HK-2 (cell line): ENCODE data around the gene RIPOR3.
"Not testable (repeated sequence)": the region's sequence is repeated elsewhere in the genome, so short reads cannot be mapped to it uniquely, and the experiment has no call there.

ENCODE experiments used
- DNase-seq: peaks from one replicate; pipeline ENCODE4 v3.0.0-alpha.2; 2018; ENCODE audit not compliant: unreplicated experiment

The RIPOR3 gene

DNA sequence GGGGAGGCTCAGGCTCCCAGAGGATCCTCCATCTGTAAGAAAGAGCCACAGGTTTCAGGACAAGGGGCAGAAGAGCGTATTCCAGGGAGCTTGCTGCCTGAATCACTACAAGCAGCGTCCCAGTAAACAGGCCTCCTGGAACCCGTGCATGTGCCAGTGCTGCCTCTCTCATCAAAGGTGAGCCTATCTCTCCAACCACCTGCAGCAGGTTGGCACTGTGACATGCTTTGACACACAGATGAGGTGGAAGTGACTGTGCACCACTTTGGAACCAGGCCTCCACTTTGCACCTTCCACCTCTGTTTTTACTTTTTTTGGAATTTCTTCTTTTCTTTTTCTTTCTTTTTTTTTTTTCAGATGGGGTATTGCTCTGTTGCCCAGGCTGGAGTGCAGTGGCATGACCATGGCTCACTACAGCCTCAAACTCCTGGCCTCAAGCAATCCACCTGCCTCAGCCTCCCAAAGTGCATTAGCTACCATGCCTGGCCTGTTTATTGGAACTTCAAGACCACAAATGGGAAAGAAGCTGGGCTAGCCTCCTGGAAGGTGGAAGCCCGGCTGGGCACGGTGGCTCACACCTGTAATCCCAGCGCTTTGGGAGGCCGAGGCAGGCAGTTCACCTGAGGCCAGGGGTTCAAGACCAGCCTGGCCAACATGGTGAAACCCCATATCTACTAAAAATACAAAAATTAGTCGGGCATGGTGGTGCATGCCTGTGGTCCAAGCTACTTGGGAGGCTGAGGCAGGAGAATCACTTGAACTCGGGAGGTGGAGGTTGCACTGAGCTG, 12.5 kb upstream of the RIPOR3 start:
- DNase-seq = not testable (repeated sequence)

- no peak for DNase-seq
Measured at GRCh38 chr20:50701041-50701963, 10.0 kb upstream of the RIPOR3 start.

DNA sequence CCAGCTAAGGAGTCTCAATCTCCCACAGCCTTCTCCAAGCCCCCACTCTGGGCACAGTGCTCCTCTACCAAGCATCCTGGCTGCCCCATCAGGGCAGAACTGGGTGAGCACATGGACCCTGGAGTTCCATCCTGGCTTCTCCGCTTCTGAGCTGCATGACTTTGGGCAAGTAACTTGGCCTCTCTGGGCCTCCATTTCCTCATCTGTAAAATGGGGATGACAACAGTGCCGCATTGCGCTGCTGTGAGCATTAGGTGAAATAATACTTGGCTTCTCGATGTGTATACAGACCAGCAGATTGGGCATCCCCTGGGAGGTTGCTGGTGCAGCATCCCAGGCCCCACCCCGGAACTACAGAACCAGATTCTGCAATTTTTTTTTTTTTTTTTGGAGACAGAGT, 8.3 kb upstream of the RIPOR3 start:
- DNase-seq = no peak

DNA sequence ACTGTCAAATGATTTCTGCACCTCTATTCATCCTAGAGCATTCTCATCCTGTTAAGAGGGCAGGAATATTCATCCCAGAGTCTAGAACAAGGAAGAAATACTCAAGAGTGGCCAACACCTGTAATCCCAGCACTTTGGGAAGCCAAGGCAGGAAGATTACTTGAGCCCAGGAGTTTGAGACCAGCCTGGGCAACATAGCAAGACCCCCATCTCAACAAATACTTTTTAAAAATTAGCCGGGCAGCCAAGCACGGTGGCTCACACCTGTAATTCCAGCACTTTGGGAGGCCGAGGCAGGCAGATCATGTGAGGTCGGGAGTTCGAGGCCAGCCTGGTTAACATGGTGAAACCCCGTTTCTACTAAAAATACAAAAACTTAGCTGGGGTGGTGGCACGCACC, 6.9 kb upstream of the RIPOR3 start:
- not testable (repeated sequence) for DNase-seq

DNA sequence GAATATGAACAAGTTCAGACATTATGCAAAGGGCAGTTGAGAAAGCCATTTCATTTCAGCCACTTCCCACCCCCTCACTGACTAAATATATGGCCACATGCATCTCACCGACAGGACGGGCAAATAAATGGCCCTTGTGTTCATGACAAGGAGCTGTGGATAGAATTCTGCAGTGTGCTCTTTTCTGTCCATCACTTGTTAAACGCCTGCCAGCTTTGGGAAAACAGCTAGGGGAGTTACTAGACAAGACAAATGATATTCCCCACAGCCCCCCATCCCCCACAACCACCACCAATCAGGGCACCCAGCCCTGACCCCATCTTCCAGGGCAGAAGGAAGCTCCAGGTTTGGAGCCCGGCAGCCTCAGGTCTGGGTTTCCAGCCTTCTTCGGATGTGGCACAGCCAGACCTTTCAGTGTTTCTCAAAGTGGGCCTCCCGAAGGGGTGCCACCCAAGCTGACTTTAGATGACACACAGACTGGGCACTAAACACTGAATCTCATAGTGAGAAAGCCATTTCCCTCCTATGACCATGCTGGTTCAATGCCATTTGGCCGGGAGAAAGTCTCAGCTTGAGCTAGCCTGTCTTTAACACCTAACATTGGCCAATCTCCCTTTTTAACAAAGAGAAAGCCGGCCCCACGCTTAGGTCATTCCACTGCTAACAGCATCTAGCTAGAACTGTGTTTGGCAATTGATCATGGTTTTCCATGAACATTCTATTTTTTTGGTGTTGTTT, 4.0 kb upstream of the RIPOR3 start:
- DNase-seq = no peak

GRCh38 chr20:50694379-50695134, 3.2 kb upstream of the RIPOR3 start:
- no peak for DNase-seq

DNA sequence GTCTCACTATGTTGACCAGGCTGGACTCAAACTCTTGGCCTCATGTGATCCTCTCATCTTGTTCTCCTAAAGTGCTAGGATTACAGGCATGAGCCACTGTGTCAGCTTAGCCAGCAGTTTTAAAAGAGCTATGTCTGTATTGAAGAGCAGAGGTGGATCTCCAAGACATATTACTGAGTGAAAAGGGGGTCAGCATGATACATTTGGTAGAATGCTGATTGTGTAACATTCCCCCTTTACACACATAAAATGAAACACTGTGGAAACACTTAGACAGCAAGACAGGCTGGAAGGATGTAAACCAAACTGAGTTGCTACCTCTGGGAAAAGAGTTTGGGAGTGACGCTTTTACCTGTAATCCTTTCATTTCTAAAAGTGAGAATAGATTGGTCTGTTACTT, 1.7 kb upstream of the RIPOR3 start:
- DNase-seq = no peak

DNA sequence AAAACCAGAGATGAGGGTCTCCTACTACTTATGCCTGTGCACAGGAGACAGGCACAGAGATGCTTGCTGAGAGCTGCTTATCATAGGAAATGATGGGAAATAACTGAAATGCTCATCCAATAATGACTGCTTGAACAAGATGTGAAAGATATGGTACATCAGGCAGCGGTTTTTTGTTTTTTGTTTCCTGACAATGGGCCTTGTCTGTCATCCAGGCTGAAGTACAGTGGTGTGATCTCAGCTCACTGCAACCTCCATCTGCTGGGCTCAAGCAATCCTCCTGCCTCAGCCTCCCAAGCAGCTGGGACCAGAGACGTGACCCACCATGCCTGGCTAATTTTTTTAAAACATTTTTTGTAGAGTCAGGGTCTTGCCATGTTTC, 1.2 kb upstream of the RIPOR3 start:
- DNase-seq = no peak

DNA sequence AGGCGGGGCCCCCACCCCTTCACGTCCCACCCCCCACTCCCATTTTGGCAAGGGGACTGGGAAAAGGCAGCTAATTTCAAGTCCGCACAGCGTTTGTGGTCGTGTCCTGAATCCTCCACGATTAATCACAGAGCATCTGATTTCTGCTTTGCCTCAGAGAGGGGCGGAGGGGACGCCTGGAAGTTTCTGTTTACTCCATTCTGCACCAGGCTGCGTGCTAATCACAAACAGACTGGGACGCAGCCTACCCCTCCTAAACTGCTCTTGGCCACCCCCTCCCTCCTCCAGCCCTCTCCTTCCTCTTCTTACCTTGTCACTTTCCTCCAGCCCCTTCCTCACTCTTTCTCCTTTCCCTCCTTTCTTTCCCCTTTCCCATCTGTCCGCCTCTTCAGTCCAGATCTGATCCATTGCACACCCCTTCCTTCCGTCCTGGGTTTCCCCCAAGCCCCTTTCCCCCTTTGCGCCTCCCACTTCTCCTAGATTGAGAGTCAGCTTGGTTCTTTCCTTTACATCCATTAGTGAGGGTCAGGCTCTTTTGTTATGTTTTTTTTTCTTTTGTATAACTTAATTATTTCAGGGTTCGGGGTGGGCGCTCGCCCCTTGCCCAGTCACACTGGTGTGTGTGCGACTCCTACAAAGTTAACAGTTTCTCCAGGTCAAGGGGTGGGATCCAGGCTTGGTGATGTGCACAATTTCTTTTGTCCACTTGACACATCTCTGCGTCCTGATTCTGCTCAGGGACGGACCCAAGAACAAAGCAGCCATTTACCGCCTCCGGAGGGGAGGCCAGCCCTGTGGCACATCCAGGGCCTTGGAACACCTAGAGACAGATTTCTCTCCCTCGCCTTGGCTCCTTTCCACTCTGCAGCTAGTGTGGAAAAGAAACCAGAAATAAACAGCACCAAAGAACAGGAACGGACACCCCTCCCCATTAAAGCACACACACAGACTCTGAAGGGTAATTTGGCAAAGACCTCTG, 520 bp upstream of the RIPOR3 start:
- no peak for DNase-seq

DNA sequence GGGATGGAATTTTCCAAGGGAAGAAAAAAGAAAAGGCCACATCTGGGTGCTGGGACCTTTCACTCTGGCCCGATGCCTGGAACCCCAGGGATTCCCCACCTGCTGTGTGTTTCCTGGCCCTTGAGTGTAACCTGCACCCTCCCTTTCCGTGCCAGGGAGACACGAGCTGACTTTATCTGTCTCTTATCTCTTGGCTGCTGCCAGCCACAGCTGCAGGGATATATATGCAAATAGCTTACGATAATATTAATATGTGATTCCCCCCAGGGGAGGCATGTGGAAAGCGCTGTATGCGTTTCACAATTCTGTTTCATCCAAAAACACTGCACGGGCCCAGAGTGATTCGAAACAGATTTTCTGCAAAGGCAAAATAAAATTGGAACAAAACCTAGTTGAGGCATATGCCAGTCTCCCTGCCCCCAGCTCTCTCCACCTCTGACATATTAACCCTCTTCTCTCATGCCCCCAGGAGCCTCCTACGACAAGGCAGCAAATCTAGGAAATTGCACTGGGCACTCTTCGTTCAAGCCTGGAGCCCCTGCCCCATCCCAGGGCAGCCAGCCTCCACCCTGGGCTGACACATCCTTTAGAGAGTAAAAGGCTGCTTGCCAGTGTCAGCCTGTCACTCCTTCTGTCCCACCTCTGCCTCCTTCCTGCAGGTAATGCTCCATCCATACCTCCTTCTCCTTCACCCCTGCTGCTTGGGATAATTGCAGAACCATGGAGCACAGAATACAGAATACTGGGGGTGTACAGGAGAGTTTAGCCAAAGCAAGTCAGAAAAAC, 1.3 kb downstream of the RIPOR3 start:
- DNase-seq = no peak

GRCh38 chr20:50688256-50688975, 2.9 kb downstream of the RIPOR3 start:
- no peak for DNase-seq

- DNase-seq = no peak
Measured at GRCh38 chr20:50686821-50687220, 4.5 kb downstream of the RIPOR3 start.

- DNase-seq = no peak
Measured at GRCh38 chr20:50683570-50683969, 7.8 kb downstream of the RIPOR3 start.

DNA sequence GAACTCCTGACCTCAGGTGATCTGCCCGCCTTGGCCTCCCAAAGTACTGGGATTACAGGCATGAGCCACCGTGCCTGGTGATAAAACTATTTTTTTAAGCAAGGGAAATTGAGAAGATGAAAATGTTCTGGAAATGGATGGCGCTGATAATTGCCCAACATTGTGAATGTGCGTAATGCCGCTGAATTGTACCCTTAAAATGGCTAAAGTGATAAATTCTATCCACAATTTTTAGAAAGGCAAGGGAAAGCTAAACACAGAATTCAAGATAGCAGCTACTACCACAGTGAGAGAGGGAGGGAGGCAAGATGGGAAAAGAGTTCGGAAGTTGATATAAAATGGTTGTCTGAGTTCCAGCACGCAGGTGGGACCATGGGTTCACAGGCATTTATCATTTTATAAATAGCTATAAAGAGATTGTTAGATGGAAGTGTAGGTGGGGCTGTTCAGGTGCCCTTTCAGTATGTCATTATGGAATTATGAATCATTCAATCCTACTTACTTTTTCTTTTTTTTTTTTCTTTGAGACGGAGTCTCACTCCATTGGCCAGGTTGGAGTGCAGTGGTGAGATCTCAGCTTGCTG, 8.3 kb downstream of the RIPOR3 start:
- DNase-seq = no peak

DNA sequence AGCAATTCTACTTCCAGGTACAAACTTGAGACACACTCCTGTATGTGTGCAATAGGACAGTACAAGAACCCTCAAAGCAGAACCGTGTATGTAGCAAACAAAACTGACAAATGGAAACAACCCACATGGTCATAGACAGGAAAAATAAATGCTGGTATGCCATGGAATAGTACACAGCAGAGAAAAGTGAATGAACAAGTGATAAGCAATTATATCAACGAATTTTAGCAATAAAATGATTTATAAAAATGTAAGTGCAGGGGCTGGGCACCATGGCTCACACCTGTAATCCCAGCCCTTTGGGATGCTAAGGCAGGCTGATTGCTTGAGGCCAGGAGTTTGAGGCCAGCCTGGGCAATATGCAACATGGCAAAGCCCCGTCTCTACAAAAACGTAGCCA, 9.3 kb downstream of the RIPOR3 start:
- no peak for DNase-seq

- DNase-seq = no peak
Measured at GRCh38 chr20:50681359-50682064, 9.8 kb downstream of the RIPOR3 start.

DNA sequence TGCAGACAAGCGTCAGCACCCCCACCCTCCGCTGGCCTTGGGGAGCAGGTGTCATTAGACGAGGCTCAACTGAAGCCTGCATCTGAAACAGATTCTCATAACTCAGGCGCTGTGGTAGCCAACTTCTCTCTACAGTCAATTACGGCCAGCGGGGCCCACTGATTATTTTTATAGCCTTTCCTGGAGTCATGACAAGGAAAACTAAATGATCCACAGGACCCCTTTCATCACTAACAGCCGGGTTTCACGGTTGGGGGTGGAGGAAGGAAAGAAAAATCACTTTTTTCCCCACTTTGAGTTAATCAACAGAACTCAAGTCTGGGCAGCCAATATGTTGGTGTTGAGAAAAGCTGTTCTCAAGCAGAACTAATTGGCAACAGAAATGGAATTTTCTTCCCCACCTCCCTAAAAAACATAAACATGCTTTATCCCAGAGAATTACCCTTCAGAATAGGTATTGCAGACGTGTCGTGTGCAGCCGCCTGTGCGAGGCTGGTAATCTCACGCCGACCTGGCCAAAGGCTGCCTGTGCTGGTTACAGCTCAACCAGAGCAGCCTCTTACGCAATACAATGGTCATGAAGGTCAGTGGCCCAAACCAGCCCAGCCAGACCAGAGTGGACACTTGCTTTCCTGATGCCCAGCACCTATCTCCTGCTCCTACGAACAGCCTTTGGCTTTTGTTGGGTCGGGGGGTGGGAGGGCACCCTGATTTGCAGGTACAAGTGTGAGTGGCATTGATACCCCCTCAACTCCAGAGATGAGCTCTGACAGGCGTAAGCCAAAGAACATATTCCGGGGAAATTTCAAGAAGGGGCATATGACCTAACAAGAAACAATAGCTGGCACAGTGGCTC, 11.0 kb downstream of the RIPOR3 start:
- peak; percentile 65 for DNase-seq
